HG03175 (cell line): Measurements from ENCODE around the gene RBFOX1.

ENCODE experiments used
- ATAC-seq: cut with Tn5 transposase; IDR thresholded peaks from one replicate; pipeline ENCODE4 v1.9.1; 2021; ENCODE audit warnings: mild to moderate bottlenecking, moderate library complexity; ENCODE audit not compliant: unreplicated experiment

Gene RBFOX1

DNA sequence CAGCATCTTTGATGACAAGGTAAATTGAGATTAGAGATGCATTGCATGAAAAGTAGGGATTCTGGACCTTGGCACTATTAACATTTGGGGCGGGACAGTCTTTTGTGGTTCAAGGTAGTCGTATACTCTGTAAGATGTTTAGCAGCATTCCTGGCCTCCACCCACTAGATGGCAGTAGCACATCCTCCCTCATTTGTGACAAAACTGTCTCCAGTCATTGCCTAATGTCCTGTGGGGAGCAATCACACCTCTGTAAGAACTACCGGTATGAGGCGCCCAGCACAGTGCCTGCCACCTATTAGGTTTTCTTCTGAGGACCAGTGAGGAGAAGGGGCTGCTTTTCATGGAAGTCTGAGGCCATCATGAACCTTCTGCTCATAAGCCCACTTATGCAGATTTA, 180.8 kb downstream of the RBFOX1 start:
- ATAC-seq: no peak

- no peak for ATAC-seq
Measured at GRCh38 chr16:7515543-7515942, 182.9 kb downstream of the RBFOX1 start.

DNA sequence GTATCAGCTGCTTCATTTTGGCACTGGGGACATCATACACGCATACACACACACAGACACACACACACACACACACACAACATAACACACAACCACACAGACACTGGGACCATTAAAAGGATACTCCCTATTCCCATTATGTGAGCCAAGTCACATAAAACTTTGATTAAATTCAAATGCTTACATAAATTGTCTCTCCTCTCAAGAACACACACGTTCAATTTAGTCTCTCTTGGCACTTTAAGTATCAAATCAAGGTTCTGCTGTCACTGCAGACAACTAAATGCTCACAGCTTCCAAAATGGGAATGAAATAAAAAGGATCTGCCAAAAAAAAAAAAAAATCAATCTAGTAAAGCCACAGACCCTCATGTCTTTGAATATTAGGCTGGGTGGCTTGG, 184.9 kb downstream of the RBFOX1 start:
- ATAC-seq: no peak

- ATAC-seq: no peak
Measured at GRCh38 chr16:7518158-7518557, 185.5 kb downstream of the RBFOX1 start.

GRCh38 chr16:7521834-7522233, 189.2 kb downstream of the RBFOX1 start:
- ATAC-seq: no peak

DNA sequence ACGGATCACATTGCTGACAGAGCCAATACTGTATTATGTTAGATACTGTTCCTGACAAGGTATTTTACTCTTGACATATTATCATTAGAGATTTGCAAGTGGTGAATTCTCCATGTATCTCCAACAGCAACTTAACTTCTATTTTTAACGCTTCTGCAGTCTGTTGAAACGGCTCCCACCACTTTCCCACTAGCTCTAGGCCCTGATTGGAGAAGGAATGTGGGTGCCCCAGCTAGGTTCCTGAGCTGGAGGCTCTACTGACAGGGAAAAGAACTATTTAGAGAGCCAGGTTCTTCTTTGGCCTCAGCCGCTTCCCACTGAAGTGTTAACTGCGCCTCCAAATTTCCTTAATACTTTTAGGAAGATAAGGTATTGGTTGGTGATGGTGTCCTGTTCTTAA, 191.8 kb downstream of the RBFOX1 start:
- ATAC-seq: no peak

- ATAC-seq: no peak
Measured at GRCh38 chr16:7526736-7527135, 194.1 kb downstream of the RBFOX1 start.

GRCh38 chr16:7532534-7532933, 199.9 kb downstream of the RBFOX1 start:
- no peak for ATAC-seq

- no peak for ATAC-seq
Measured at GRCh38 chr16:7534749-7535148, 202.1 kb downstream of the RBFOX1 start.

DNA sequence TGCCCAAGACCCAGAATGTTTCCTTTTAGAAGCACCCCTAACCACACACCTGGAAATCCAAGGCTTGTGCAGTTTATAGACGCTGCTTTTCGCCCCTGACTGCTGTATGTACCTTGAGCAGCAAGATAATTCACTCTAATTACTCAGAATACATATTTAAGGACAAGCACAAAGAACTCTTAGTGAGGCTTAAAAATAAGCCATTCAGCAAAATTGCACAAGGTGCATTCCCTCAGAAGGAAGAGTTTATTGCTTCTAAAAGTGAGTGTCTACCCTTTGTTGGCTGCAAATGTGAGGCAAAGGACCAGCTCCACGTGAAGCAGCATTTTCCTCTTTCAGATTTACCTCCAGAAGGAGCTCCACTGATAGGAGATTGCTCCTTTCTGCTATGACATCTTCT, 208.4 kb downstream of the RBFOX1 start:
- no peak for ATAC-seq

GRCh38 chr16:7545251-7545650, 212.6 kb downstream of the RBFOX1 start:
- no peak for ATAC-seq

- ATAC-seq: no peak
Measured at GRCh38 chr16:7546948-7547347, 214.3 kb downstream of the RBFOX1 start.

GRCh38 chr16:7547736-7548135, 215.1 kb downstream of the RBFOX1 start:
- ATAC-seq: no peak

GRCh38 chr16:7548796-7549318, 216.2 kb downstream of the RBFOX1 start:
- ATAC-seq: no peak

- no peak for ATAC-seq
Measured at GRCh38 chr16:7550096-7550495, 217.5 kb downstream of the RBFOX1 start.

DNA sequence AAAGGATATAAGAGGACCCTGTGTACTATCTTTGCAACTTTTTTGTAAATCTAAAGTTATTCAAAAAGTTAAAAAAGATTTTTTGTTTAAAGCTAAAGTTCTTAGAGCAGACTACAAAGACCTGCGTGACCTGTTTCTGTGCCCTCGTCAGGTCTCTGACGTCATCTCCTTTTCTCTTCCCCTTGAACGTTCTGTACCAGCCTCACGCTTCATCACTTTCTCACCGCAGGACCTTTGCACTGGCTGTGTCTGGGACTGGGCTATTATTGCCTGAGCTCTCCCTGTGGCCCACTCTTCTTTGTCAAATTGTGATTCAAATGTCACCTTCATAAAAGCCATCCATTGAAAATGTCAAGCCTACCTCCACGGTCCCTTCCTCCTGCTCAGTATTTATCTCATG, 222.8 kb downstream of the RBFOX1 start:
- ATAC-seq: no peak

- no peak for ATAC-seq
Measured at GRCh38 chr16:7561908-7562405, 229.3 kb downstream of the RBFOX1 start.

DNA sequence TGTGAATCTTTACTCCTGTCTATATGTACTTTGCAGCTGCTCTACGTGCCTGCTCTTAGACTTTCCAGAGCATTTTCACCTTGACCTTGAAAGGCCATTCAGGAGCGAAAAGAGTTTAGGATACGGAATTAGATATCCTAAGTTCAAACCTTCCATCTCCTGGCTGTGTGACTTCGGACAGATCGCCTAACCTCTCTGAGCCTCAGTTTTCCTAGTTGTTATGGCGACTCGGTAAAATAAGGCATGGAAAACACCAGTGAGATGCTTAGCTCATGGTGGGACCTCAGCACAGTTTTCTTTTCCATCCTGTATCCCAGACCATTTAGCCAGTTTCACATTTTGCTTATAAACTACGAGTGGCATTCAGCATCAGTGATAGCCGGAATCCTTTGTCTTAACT, 233.7 kb downstream of the RBFOX1 start:
- no peak for ATAC-seq

DNA sequence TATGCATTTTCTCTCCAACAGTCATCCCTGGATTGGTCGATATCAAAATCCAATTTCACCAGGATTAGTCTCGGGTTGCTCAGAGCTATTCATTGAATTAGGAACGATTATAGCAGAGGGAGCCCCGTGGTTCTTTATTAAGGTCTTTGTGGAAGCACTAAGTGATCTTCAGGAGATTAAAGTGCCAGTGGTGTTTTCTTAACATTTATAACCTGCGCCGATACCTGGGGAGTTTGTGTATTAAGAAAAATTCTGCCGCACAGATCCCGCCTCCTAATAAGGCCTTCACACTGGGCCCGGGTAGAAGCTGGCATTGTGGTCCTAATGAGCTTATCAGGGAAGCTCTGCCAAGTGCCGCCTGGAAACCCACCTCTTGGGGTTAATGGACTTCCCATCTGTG, 238.7 kb downstream of the RBFOX1 start:
- ATAC-seq: no peak

DNA sequence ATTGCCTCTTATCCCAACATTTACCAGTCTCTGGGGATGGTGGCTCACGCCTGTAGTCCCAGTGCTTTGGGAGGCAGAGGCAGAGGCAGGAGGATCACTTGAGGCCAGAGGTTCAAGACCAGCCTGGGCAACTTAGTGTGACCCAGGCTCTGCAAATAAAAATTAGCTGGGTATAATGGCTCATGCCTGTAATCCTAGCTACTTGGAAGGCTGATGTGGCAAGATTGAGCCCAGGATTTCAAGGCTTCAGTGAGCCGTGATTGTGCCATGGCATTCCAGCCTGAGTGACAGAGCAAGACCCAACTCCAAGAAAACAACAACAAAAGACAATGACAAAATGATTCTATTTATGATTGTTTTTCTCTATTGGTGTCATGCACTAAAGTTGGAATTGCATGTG, 244.9 kb downstream of the RBFOX1 start:
- no peak for ATAC-seq

- no peak for ATAC-seq
Measured at GRCh38 chr16:7579454-7579853, 246.8 kb downstream of the RBFOX1 start.

DNA sequence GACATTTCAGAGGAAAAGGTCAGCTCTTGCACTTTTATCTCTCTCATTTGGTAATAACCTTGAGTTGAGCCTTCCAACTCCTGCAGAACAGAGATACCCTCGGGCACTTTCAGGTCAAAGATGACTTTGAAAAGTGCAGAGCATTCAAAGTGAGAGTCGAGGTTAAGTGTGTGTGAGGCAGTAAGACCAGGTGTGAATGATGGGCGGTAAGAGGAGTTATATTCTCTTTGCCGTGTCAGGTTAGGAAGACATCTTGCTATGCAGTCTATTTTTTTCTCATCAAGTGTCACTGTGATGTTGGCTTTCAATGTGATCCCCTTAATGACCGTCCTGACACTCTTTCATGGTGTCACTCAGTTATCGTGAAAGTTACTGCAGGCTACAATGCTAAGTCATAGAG, 248.5 kb downstream of the RBFOX1 start:
- no peak for ATAC-seq

DNA sequence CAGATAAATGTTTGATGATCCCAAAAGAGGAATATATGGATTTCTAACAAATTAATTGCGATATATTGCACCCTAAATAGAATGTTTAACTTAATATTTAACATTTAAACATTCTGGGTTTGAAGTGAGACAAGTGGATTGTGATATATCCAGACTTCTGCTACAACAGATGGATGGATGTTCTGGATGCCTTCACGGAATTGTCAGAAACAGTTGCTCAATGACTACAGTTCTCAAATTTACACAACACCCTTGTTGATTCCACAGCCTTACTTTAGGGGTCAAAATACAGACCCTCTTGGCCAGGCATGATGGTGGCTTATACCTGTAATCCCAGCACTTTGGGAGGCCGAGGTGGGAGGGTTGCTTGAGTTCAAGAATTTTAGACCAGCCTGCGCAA, 250.8 kb downstream of the RBFOX1 start:
- ATAC-seq: no peak

DNA sequence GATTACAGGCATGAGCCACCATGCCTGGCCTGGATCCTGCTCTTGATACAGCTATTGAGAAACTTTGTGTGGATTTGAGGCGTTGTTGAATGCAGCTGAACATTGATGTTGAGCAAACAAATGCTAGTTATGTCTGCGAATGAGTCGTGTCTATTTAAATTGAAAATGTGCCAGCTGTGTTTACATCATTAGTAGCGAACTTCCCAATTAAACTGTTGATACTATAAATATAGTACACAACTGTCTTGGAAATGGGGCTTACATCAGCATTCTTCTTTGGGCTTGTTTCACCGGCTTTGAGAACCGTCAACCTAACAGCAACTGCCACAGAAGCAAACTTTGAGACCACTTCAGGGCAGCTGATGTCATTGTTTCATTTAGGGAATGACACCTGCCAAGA, 251.9 kb downstream of the RBFOX1 start:
- no peak for ATAC-seq
